ENCODE results near the gene IFITM10.

Gene IFITM10

DNA sequence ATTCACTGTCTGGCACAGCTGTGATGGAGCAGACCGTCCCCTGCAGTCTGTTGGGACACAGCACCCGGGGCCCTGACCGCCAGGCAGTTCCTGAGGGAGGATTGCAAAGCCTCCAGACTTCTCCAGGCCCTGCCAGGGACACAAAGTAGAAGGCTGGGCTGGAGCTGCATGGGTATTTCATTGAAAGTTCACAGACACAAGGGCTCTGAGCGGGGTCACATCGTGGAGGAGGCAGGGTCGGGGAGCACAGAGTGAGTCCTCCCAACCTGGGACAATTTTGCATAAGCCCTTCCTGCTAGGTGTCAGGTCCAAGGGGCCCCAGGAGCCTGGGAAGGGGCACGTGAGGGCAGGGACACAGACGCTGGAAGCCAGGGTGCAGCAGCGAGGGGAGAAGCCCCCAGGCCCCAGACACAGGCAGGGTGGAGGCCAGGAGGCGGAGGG lies 15.7 kb downstream of the IFITM10 start:
- TF ChIP-seq, protein P1, sequence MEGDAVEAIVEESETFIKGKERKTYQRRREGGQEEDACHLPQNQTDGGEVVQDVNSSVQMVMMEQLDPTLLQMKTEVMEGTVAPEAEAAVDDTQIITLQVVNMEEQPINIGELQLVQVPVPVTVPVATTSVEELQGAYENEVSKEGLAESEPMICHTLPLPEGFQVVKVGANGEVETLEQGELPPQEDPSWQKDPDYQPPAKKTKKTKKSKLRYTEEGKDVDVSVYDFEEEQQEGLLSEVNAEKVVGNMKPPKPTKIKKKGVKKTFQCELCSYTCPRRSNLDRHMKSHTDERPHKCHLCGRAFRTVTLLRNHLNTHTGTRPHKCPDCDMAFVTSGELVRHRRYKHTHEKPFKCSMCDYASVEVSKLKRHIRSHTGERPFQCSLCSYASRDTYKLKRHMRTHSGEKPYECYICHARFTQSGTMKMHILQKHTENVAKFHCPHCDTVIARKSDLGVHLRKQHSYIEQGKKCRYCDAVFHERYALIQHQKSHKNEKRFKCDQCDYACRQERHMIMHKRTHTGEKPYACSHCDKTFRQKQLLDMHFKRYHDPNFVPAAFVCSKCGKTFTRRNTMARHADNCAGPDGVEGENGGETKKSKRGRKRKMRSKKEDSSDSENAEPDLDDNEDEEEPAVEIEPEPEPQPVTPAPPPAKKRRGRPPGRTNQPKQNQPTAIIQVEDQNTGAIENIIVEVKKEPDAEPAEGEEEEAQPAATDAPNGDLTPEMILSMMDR (IDR thresholded peaks at IDR 0.05): no peak
- no peak overlapping the region for H3K27ac ChIP-seq
- no peak for DNase-seq (ENCODE audit: low spot score)
- H3K4me3 ChIP-seq: no peak overlapping the region

- TF ChIP-seq, protein P1 (IDR thresholded peaks at IDR 0.05): no peak
Measured at GRCh38 chr11:1733716-1734640, 16.4 kb downstream of the IFITM10 start.

DNA sequence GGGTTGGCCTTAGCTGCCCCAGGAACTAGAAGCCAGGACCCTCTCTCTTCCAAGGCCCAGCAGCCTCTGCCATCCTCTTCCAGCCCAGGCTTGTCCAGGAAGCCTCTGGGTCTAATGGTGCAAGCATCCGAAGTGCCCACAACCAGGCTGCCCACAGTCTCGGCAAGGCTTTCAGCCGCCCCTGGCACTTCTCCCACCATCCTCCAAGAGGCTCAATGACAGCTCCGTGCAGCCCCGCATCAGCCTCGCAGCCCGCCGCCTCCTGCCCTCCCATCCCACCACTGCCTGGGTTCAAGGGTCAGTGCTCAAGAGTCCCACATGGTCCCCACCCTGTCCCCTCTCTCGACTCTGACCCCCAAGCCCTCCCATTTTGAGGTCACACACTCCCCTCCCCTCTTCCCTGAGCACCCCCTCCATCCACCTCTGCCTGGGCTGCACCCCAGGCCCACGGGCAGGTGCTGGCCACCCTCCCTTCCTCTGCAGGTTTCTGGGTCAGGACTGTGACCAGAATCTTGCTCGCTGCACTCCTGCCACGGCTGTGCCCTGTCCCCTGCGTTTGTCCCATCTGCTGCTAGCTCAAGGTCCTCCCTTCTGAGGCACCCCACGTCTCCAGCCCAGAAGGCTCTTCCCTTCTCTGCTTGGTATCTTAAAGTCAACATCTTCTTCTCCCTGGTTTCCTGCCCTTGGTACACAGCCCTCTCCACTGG lies 17.2 kb downstream of the IFITM10 start:
- DNase-seq (ENCODE audit: low spot score): no peak
- TF ChIP-seq, protein P1 (IDR thresholded peaks at IDR 0.05): no peak
- Histone ChIP-seq H3K27ac (no peak overlapping the region), H3K4me3 (no peak overlapping the region)

More at GRCh38 chr11:1733716-1734640, 16.4 kb downstream of the IFITM10 start:
- Histone ChIP-seq H3K4me3 (no peak overlapping the region), H3K27ac (no peak overlapping the region)
- no peak for DNase-seq (ENCODE audit: low spot score)

DNA sequence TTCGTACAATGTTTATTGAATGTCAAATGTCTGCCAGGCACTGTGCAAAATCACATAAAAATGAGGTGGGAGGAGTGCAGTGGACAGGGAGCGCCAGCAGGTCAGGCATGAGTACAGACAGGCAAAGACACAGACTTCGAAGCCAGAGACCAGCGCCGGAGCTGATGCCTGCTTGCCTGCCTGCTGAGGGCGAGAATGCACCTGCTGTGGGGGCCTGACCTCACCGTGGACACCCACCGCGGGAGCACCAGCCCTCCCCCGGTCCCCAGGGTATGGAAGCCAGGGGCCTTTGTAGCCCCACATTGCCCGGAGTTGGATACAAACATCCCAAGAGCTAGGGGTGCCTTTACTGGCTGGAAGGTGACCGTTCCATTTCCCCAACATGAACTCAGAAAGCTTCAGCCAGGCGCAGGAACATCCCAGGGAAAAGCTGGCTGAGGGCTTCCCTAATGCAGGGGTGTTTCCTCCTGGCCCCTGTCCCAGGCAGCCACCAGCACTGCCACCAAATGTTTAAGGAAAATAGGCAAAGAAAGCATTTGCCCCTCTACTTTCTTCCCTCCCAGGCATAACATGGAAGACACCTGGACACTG lies 17.9 kb downstream of the IFITM10 start:
- H3K4me3 ChIP-seq: no peak overlapping the region
- no peak overlapping the region for H3K27ac ChIP-seq
- no peak for DNase-seq (ENCODE audit: low spot score)
- TF ChIP-seq, protein P1 (IDR thresholded peaks at IDR 0.05): no peak

- no peak for DNase-seq (ENCODE audit: low spot score)
- no peak overlapping the region for H3K4me3 ChIP-seq
- TF ChIP-seq, protein P1 (IDR thresholded peaks at IDR 0.05): no peak
- H3K27ac ChIP-seq: no peak overlapping the region
Measured at GRCh38 chr11:1731451-1732059, 18.8 kb downstream of the IFITM10 start.

GRCh38 chr11:1730059-1730629 lies 20.3 kb downstream of the IFITM10 start:
- no peak for DNase-seq (ENCODE audit: low spot score)
- no peak overlapping the region for H3K27ac ChIP-seq
- TF ChIP-seq, protein P1 (IDR thresholded peaks at IDR 0.05): no peak
- no peak overlapping the region for H3K4me3 ChIP-seq

All from coronary artery (tissue), 2 donors.